OCI-LY3 (cell line): Measurements from ENCODE around the gene TIFAB.

Experiments used
- H2AFZ ChIP-seq: fragments of 200-600, 300-600 bp; shearing (Covaris generic); 2 replicates; pipeline ENCODE4 v1.6.0; 2014; ENCODE audit warnings: antibody characterized with exemption, low read depth, low read length
- H3K27ac ChIP-seq: fragments of 200-600, 300-600 bp; sonication (generic); 2 replicates; pipeline ENCODE4 v1.5.1; 2014; ENCODE audit warnings: mild to moderate bottlenecking, low read length, moderate library complexity, mixed read lengths
- H3K27me3 ChIP-seq: fragments of 200-600, 300-600 bp; sonication (generic); 2 replicates; pipeline ENCODE4 v1.6.1; 2014; ENCODE audit warnings: low read depth, low read length, mixed read lengths
- H3K36me3 ChIP-seq: fragments of 200-600, 300-600 bp; sonication (generic); replicated peaks from 2 replicates; pipeline ENCODE3; 2014; ENCODE audit warnings: low read depth, low read length, mixed read lengths
- H3K4me1 ChIP-seq: fragments of 300-600, 200-600 bp; sonication (generic); 2 replicates; pipeline ENCODE4 v1.6.1; 2014; ENCODE audit warnings: low read length, mixed read lengths
- H3K4me2 ChIP-seq: fragments of 200-600, 300-600 bp; sonication (generic); 2 replicates; pipeline ENCODE4 v1.6.1; 2014; ENCODE audit warnings: low read length, mixed read lengths
- H3K4me3 ChIP-seq: fragments of 300-600, 200-600 bp; sonication (generic); 2 replicates; pipeline ENCODE4 v1.5.1; 2014; ENCODE audit warnings: antibody characterized with exemption, mild to moderate bottlenecking, low read length, moderate library complexity
- H3K79me2 ChIP-seq: fragments of 300-600, 200-600 bp; shearing (Covaris generic); 2 replicates; pipeline ENCODE4 v1.6.1; 2014; ENCODE audit warnings: mild to moderate bottlenecking, low read length, mixed read lengths
- H3K9ac ChIP-seq: fragments of 300-600, 200-600 bp; shearing (Covaris generic); 2 replicates; pipeline ENCODE4 v1.6.0; 2014; ENCODE audit warnings: mild to moderate bottlenecking, low read length, moderate library complexity
- H3K9me3 ChIP-seq: fragments of 200-600, 300-600 bp; shearing (Covaris generic); 2 replicates; pipeline ENCODE4 v1.6.1; 2014; ENCODE audit warnings: low read length, mixed read lengths; ENCODE audit not compliant: insufficient read depth
- H4K20me1 ChIP-seq: fragments of 200-600, 300-600 bp; sonication (generic); 2 replicates; pipeline ENCODE4 v1.6.1; 2016; ENCODE audit warnings: low read length, mixed read lengths; ENCODE audit not compliant: insufficient read depth
- EZH2phosphoT487 ChIP-seq: fragments of 200-600 bp; shearing (Covaris generic); IDR thresholded peaks from 2 replicates; pipeline ENCODE4 v1.6.1; 2018; ENCODE audit warnings: antibody characterized with exemption, mixed run types, low read depth
- TF ChIP-seq, protein P1 (sequence below): fragments of 200-600, 300-600 bp; sonication (generic); IDR thresholded peaks from 2 replicates; pipeline ENCODE4 v1.5.1; 2014; ENCODE audit warnings: antibody characterized with exemption, low read length, low read depth

The TIFAB gene

GRCh38 chr5:135450336-135450735 is 1.8 kb downstream of the TIFAB start:
- H3K4me2 ChIP-seq: no peak overlapping the region
- no peak overlapping the region for H3K27ac ChIP-seq
- TF ChIP-seq, protein P1, sequence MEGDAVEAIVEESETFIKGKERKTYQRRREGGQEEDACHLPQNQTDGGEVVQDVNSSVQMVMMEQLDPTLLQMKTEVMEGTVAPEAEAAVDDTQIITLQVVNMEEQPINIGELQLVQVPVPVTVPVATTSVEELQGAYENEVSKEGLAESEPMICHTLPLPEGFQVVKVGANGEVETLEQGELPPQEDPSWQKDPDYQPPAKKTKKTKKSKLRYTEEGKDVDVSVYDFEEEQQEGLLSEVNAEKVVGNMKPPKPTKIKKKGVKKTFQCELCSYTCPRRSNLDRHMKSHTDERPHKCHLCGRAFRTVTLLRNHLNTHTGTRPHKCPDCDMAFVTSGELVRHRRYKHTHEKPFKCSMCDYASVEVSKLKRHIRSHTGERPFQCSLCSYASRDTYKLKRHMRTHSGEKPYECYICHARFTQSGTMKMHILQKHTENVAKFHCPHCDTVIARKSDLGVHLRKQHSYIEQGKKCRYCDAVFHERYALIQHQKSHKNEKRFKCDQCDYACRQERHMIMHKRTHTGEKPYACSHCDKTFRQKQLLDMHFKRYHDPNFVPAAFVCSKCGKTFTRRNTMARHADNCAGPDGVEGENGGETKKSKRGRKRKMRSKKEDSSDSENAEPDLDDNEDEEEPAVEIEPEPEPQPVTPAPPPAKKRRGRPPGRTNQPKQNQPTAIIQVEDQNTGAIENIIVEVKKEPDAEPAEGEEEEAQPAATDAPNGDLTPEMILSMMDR: no peak
- TF ChIP-seq EZH2phosphoT487: no peak
- no peak overlapping the region for H2AFZ ChIP-seq
- H4K20me1 ChIP-seq: no peaks in the 10 kb centered on the region
- H3K27me3 ChIP-seq: no peaks in the 10 kb centered on the region
- H3K9ac ChIP-seq: no peak overlapping the region
- H3K36me3 ChIP-seq: no peaks in the 10 kb centered on the region
- no peaks in the 10 kb centered on the region for H3K79me2 ChIP-seq
- peaks cover 12% of the 10 kb centered on the region for H3K4me1 ChIP-seq
- no peaks in the 10 kb centered on the region for H3K9me3 ChIP-seq
- H3K4me3 ChIP-seq: no peak overlapping the region

- H3K4me3 ChIP-seq: no peak overlapping the region
- H3K4me2 ChIP-seq: no peak overlapping the region
- H3K9ac ChIP-seq: no peak overlapping the region
- H3K9me3 ChIP-seq: no peaks in the 10 kb centered on the region
- H3K79me2 ChIP-seq: no peaks in the 10 kb centered on the region
- no peaks in the 10 kb centered on the region for H4K20me1 ChIP-seq
- H3K4me1 ChIP-seq: peaks cover 12% of the 10 kb centered on the region
- H2AFZ ChIP-seq: no peak overlapping the region
- no peaks in the 10 kb centered on the region for H3K36me3 ChIP-seq
- H3K27ac ChIP-seq: no peak overlapping the region
- no peaks in the 10 kb centered on the region for H3K27me3 ChIP-seq
- TF ChIP-seq, protein P1: no peak
- no peak for TF ChIP-seq EZH2phosphoT487
Measured at GRCh38 chr5:135449644-135450043, 2.5 kb downstream of the TIFAB start.

DNA sequence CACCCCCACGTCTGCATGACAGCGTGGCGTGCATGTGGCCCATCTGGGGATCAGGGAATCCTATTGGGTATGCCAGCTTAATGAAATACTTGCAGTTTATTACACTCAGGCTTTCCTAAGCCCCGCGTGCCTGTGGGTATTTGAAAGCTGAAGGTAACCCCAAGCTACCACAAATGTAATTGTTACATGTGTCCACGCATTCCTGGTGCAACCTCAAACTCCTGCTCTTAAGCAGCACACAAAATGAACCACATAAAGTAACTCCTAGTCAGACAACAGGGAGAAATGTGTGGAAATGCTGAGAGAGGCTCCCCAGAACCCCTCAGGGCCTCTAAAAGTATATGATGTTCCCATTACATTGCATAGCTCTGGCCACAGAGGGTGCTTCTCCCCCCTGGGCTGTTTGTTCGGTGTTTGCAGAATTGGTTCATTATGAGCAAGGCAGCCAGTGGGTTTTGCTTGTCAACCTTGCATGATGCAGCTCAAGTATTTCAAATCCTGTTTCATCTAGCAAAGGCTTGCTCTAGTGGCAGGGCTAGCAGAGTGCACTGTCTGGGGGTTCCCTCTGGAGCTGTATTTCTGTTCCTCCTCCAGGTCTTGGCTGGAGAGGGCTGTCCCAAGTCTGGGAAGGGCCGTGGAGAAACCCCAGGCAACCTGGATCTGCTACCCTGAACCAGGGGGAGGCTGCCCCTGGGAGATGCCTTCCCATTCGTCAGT is 3.2 kb downstream of the TIFAB start:
- H3K27ac ChIP-seq: no peak overlapping the region
- H4K20me1 ChIP-seq: no peaks in the 10 kb centered on the region
- TF ChIP-seq, protein P1: no peak
- no peak for TF ChIP-seq EZH2phosphoT487
- peaks cover 12% of the 10 kb centered on the region for H3K4me1 ChIP-seq
- no peaks in the 10 kb centered on the region for H3K79me2 ChIP-seq
- no peak overlapping the region for H3K4me3 ChIP-seq
- no peak overlapping the region for H3K4me2 ChIP-seq
- no peaks in the 10 kb centered on the region for H3K36me3 ChIP-seq
- no peak overlapping the region for H3K9ac ChIP-seq
- H3K27me3 ChIP-seq: no peaks in the 10 kb centered on the region
- H3K9me3 ChIP-seq: no peaks in the 10 kb centered on the region
- no peak overlapping the region for H2AFZ ChIP-seq

DNA sequence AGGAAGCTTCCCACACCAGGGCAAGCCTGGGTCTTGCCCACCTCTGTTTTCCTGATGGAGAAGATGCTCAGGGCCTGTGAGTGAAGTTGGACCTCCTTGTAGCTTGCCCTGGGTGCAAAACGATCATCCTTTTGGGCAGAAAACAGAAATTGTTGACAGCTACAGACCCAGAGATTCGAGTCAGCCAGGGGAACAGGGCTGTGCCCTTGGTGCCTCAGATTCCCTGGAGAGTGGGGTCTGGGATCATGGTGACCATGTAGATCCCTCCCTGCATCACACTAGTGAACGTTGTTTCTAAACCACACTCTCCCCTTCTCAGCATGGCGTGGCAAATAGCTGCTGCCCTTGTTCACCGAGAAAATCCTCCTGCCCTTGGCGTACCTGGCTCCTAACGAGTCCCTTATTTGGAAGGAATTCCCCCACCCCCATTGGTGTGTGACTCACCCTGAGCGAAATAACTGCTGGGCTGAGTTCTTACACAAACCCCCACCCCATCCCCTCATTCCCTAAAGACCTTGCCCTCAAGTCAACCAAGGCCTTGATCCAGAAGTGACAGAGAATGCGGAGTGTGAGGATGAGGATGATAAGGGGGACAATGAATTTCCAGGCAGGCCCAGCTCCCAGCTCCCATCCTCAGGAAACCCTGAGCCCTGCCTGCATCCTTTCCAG is 3.9 kb downstream of the TIFAB start:
- Histone ChIP-seq H2AFZ (no peak overlapping the region), H3K4me2 (no peak overlapping the region)

More for the DNA sequence above, 3.9 kb downstream of the TIFAB start:
- Histone ChIP-seq H3K9me3 (no peaks in the 10 kb centered on the region), H4K20me1 (no peaks in the 10 kb centered on the region), H3K4me1 (peaks cover 12% of the 10 kb centered on the region), H3K36me3 (no peaks in the 10 kb centered on the region), H3K79me2 (no peaks in the 10 kb centered on the region), H3K9ac (no peak overlapping the region), H3K27ac (no peak overlapping the region), H3K27me3 (no peaks in the 10 kb centered on the region), H3K4me3 (no peak overlapping the region)
- TF ChIP-seq, protein P1: no peak
- no peak for TF ChIP-seq EZH2phosphoT487
